ENCODE results near the gene RPRD1B.

RPRD1B gene

DNA sequence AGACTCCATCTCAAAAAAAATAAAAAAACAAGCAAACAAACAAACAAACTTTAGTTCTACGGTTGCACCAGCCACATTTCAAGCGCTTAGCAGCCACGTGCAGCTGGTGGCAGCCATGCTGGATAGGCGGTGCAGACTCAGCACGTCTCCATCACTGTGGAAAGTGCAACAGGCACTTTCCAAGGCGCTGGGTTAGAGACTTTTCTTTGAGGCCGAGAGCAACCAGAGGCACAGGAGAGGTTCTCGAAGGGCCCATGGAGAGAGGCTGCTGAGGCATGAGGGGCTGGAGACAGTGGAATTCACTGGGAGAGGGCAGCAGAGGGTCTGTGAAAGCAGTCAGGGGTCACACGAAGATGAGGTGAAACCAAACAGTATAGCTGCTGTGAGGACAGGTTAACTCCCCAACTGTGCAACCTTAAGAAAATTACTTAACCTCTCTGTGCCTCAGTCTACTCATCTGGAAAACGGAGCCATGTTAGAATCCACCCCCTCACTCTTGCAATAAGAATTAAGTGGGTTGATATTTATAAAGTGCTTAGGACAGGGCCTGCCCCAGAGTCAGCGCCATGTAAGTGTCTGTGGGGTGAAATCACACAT is 104.0 kb downstream of the RPRD1B start:
- no peak for DNase-seq

DNA sequence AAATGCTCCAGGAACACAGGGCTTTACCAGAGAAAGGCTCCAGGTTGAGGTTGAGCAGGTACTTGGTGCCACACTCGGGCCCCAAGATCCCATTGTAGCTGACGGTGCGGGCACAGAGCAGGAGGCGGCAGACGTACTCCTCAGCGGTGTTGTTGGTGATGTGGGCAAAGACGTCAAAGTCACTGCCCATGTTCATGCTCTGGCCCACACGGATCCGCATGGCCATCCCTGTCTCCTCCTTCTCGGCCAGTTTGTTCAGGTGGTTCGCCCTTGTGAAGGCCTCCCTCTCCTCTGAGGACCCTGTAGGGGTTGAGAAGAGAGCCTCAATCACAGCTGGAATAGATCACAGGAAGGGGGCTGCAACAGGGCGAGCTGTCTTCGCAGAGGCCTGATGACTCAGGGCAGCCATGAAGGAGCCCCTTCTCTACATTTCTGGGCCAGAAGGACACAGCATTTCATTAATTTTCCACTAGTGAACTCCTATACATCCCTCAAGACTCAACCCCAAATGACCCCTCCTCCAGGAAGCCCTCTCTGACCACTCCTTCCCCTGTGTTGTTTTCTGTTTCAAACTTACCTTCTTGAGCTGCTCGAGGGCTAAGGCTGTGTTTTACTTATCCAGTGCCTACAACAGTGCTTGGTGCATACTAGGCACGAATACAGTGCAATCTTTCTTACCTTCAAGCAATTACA is 104.7 kb downstream of the RPRD1B start:
- DNase-seq, result no peak

DNA sequence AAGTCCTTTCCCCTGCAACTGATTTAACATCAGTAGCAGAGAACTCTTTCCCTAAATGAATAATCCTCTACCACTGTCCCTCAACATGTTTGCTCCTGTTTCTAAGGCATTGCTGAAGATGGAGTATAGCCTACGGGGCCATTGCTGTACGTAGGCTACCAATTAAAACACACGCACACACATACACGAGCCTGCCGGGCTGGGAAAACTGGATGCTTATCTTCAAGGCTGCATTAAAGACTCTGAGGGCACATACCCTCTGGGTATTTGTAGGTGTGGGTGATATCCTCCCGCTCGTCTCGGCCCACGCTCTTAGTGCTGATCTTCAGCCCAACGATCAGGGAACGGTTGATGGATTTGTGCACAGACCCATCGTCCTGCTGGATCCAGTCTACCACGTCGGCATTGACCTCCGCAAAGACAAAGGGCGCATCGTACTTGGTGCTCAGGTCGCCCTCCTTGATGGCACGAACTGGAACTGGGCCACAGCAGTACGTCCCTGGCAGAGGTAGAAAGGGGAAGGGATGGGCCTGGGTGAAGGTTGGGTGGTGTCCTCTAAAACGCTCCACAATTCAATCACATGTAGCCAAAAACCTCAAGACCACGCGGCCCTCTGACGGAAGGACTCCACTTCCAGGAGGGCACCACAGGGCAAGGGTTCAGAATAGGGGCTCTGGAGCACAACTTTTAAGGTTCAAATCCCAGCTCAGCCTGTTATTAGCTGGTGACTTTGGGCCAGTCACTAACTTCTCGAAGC is 105.8 kb downstream of the RPRD1B start:
- no peak for DNase-seq

- no peak for DNase-seq
Measured at GRCh38 chr20:38139977-38140753, 106.6 kb downstream of the RPRD1B start.

DNA sequence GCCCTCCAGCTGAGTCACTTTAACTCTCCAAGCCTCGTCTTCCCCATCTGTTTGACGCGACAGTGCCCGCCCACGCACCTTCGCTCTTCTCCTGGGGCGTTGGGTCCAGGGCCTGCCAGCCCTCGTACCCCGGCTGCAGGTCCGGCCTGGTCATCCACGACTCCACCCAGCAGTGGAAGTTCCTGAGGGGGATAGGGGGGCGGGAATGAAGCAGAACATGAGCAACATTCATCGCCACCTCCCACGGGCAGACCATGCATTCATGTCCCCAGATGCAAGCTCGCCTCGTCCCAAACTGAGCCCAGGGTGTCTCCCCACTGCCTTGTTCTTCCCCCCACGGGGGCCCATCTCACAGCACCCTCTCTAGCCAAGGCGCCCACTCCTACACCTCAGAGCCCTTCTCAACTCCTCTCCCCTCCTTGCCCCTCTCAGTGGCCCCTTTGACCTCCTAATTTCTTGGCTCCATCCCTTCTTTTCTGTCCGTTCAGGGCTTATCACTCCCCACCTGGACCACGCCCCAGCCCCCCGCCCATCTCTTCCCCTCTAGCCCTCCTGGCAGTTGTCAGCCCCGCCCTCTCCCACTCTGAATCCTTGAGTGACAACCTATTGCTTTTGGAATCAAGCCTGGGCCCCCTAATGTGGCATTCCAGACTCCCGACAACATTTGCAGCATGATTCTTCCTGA is 107.8 kb downstream of the RPRD1B start:
- no peak for DNase-seq
